ENCODE data around the gene HES5.

The HES5 gene

DNA sequence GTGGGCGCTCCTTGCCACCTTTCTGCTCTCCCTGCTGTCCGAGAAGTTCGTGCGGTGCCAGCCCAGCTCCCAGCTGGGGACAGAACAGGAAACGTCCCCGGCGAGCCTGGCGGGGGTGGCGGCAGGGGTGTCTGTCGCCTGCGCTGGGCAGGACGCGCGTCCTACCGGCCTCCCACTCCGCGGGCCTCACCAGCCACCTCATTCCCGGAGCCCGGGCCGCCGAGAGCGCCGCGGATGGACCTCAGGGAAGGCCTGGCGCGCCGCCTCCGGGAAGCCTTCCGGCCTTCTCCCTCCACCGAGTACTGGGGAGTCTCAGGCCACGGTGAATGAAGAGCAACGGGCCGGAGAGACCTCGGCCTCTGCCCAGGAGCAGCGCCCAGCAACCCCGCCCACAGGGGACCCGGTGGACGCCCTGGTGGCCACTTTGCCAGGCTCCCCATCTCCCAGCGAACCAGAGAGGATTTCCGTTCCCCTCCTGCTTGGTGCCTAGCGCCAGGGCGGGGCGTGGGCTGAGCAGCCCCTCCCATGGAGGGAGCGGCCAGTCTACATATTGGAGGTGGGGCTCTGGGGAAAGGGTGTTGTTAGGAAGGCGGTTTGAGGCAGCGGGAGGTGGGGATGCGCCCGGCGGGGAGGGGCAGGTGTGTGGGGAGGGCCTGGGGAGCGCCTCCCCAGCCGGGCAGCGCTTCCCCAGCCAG, 16.6 kb upstream of the HES5 start:
- DNase-seq (ENCODE audit: low read depth): peak; percentile 81

DNA sequence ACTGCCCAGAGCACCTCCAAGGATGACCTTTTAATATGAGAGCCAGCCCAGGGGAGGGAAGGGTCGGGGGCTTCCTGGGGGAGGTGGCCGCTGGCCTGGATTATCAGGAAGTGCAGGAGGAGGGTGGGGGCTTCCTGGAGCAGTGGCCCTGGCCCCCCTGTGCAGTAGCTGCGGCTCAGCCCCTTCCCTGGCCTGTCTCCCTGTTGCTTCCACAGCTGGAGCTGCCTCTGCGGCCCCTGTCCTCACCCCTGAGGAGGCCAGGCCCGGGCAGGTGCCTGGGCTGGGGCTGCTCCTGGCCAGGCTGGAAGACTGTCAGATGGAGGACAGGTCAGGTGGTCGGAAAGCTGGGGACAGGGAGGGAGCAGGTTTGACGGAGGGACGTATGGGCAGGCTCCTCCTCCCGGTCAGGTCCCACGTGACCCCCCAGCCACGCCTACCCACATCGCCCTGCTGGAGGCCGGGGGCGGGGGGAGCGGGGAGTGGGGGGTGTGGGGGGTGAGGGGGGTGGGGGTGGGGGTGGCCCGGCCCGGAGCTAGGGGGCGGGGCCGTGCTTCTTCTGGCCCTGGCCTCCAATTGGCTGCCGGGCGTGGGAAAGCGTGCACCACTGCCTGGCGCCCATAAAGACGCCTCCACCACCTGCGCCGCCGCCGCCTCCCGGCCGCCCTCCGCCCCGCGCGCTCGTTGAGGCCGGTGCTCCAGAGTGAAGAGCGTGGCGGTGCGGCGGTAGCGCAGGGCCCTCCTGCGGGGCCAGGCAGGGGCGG, 15.9 kb upstream of the HES5 start:
- peak; percentile 83 for DNase-seq (ENCODE audit: low read depth)

DNA sequence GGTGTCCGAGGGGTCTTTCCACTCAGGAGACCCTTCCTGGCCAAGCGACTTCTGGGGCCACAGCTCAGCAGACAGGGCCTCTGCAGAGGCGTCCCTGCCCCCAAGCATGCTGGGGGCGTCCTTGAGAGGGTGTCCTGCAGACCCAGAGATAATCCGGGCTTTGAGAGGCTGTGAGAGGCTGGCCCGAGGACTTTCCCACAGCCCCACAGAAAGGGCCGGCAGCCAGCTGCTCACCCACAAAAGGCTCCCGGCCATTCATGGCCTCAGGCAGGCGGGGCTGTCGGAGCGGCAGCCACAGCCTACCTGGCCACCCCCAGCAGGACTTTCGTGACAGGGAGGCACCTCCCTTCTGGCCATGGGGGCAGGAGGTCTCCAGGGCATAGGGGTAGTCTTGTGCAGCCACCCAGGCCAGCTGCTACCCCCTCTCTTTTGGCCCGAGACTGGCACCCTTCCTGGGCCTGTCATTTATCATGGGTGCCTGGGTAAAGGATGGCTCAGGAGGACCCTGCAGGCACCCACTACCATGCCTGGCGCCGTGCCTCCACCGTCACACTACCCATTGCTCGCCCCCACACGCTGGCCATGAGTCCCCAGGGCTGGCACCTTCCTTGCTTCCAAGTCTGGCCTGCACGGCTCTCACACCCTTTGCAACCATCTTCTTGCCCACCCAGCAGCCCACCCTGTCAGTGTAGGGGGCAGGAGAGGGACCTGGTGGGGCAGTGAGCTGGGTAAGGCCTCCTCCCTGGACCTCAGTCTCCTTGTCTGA, 15.0 kb upstream of the HES5 start:
- no peak for DNase-seq (ENCODE audit: low read depth)

DNA sequence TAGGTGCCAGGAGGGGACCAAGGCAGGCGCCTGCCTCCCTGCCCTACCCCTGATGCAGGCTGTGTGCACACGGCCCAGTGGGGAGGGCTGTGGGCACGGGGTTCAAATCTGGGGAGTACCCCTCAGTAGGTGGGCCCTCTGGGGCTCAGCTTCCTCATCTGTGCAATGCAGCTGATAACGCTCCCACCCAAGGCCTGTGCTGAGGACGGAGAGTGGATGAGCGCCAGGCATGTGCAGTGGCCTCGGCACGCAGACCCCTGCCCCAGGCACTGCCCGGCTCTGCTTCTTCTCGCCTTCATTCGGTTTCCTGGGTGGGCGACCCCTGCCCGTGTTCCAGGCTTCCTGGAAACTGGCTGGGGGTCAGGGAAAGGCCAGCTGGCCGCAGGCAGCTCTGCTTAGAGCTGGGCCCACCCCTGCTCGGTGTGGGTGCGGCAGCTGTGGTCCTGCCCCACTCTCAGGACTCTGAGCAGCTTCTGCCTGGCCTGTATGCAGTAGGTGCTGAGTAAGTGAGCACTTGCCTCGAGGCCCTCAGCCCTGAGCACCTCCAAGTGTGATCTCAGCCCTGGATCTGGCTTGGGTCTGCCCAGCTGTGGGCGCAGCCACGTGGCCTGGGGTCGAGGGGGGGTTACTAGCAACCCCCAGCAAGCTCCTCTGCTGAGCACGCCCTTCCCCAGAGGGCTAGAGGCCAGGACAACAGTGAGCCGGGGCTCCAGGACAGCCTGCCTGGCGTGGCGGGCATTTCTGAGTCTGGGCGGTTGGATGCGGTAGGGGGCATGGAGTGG, 14.2 kb upstream of the HES5 start:
- DNase-seq (ENCODE audit: low read depth): no peak

DNA sequence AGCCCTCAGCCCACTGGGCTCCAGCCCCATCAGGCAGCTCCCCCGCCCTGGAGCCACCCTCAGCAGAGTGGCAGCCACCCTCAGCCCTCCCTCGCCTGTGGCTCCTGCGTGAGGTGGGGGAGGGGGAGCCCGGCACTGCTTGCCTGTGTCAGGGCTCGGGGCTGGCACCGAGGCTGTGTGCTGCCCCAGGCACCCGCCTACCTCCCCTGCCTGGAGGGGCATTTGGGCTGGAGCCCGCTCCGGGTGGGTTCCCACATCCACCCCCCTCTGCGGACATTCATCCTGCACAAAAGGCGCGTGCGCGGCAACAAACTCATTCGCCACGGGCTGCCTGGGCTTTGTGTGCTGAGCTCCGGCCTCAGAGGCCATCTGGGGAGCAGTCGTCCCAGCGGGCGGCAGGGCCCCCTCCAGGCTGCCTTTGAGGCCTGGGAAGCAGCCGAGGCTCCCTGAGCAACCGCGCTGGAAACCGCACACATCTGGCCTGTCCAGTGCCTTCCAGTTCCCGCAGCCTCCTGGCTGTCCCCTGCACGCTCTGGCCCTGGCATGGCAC, 13.6 kb upstream of the HES5 start:
- peak; percentile 43 for DNase-seq (ENCODE audit: low read depth)

DNA sequence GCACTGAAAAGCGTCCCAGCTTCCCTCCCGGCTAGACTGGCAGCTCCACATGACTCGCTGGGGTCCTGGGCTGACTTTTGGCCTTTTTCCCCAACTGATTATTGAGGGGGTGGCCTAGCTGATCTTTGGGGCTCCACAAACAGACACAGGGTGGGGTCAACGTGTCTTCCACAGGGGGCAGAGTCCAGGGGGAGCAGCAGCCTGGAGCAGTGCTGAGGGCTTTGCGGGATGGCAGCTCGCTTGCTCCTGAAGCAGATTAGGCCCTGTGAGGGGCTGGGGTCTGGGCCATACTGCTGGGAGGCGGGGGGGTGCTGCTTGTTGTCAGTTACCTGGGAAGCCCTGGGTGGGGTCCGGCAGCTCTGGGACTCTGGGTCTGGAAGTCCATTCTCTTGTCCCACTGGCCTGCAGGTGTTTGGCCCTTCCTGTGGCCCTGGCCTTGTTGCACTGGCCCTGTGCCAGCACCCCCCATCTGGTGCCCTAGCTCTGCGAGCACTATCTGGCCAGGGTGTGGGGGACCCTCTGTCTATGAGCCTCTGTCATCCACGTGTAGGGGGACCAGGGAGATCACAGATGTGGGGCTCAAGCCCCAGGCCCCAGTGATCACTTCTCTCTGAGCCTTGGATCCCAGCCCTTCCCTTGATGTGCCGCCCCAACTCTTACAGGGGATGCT, 12.3 kb upstream of the HES5 start:
- DNase-seq (ENCODE audit: low read depth): no peak

DNA sequence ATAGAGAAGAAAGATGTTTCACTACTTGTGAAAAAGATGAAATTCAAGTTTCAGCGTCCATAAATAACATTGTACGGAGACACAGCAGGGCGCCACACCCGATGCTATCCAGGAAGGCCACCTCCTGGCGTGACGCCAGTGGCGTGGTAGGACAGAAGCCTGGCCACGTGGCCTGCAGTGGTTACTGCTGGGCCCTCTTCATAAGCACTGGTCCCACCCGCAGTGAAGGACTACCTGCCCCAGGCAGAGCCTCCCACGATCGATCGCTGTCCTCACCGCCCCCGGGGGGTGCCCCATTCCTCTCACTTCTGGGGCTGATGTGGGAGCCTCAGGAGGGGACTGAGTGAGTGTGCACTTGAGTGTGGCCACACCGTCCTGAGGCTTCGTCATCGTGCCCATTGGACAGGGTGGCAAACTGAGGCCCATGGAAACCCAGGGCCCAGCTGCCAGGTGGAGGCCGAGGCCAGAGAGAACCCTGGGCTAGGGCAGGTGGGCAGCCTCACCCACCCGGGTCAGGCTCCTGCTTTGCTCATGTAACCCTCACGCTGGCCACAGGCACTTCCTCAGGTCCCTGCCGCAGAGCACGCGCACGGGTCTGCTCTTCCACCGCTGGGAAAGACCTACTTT, 11.7 kb upstream of the HES5 start:
- DNase-seq (ENCODE audit: low read depth): no peak

DNA sequence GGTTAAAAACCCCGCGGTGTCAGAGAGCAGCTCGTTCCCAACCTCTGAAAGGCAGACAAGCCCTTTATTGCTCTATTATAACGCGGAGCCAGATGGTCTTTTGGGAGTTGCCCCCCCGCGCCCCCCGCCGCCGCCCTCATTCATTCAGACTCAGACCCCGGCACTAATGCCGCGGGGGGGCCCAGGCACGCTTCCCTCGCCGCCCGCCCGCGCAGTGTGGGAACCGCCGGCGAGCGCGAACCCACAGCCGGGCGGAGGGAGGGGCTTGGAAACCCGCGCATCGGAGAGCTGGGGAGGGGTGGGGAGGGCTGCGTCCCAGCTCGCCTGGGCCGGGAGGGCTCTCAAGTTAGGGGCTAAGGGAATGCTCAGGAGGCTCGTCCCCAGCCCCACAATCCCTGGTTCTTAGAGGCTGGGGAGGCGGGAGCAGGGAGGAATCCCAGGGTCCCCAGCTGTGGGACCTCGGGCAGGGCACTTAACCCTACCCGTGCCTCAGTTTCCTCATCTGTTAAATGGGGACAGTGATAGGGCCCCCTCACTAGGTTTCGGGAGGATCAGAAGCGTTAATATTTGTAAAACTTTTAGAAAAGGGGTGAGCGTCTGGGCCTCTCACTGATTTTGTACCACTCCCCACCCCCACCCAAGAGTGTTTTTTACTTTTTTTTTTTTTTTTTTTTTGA, 10.9 kb upstream of the HES5 start:
- no peak for DNase-seq (ENCODE audit: low read depth)

DNA sequence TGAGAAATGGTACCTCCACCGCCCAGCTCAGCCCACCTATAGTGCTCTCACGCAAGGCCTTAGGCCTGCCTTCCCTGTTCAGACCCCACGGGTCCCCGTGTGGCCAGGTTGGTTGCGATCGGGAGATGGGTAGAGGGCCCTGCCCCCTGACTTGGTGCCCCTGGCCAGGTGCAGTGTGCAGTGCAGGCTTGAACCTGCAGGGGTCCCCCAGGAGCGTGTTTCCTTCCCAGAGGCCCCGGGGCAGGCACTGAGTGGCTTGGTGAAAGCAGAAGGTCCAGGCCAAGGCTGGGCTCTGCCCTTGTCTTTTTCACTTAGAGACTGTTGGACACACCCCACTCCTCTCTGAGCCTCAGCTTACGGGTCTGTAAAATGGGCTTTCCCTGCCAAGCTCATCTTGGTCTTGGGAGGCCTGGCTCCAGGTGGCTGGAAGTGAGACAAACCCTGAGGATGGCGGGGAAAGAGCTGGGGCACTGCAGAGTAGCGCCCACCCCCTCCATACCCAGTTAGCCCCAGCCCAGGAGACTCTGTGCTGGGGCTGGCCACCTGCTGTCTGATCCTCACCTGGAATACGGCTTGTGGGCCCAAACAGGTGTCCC, 9.3 kb upstream of the HES5 start:
- DNase-seq (ENCODE audit: low read depth): no peak

DNA sequence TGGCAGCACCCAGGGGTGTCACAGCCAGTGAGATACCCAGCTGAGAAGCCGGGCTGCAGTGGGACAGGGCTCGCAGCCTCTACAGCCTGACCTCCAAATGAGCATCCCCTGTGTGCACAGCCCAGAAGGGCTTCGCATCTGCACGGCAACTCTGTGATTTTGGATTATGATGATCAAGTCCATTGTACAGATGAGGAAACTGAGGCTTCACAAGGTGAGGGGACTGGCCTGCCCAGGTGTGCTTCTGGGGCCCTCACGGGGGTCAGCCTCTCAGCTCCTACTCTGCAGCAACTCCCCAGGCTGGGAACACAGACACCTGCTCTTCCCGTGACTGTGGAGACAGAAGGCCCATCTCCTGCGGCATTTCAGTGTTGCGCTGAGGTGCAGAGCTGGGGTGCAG, 8.8 kb upstream of the HES5 start:
- no peak for DNase-seq (ENCODE audit: low read depth)

DNA sequence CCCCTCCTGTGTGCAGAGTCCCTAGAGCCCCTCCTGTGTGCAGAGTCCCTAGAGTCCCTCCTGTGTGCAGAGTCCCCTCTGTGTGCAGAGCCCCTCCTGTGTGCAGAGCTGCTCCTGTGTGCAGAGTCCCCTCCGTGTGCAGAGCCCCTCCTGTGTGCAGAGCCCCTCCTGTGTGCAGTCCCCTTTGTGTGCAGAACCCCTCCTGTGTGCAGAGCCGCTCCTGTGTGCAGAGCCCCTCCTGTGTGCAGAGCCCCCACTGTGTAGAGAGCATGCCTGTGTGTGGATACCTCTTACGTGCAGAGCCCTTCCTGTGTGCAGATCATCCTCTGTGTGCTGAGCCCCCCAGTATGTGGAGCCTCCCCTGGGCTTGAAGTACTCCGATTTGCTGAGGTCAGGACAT, 8.3 kb upstream of the HES5 start:
- no peak for DNase-seq (ENCODE audit: low read depth)

DNA sequence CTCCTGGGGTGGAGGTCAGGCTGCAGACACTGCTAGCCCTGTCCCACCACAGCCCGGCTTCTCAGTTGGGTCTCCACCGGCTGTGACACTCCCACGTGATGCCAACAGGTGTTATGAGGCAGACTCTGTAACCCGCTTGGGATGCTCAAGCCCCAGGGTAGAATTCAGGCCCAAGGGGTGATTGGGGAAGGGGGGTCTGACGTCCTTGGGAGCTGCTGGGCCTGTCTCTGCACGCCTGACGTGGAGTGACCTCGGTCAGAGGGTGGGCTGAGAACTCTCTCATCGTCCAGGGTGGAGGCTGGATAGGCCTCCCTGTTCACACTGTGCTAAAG, 7.7 kb upstream of the HES5 start:
- no peak for DNase-seq (ENCODE audit: low read depth)

DNA sequence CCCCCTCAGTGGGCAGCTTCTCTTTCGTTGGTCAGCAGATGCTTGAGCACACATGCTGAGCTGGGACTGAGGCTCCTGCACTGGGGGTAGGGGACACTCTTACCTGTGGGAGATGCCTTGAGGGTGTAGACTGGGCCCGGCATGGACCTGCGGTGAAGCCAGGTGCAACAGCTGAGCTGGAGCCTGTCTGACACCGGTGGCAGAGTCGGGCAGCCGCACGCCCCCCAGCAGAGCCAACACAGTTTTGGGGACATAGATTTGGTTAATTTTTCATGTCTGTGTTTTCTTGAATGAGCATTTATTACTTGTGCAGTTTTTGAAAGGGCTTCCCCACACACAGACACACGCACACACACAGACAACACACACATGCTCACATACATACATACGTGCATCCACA, 5.9 kb upstream of the HES5 start:
- no peak for DNase-seq (ENCODE audit: low read depth)

DNA sequence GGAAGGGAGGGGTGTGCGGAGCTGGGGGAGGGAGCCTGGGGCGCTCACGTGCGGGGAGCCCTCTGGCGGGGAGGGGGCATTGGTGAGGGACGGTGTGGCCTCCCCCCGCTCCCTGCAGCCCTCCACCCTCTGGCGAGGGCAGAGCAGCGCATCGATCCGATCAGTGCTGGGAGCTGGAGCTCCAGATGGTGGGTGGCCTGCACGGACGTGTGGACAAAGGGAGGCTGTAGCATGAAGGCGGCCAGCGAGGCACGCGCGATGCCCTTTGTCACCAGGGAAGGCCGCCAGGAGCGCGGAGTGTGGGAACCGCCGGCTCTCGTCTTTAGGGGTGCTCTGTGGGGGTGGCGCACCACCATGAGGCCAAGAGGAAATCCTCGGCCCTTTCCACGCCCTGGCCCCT, 5.4 kb upstream of the HES5 start:
- DNase-seq (ENCODE audit: low read depth): no peak

DNA sequence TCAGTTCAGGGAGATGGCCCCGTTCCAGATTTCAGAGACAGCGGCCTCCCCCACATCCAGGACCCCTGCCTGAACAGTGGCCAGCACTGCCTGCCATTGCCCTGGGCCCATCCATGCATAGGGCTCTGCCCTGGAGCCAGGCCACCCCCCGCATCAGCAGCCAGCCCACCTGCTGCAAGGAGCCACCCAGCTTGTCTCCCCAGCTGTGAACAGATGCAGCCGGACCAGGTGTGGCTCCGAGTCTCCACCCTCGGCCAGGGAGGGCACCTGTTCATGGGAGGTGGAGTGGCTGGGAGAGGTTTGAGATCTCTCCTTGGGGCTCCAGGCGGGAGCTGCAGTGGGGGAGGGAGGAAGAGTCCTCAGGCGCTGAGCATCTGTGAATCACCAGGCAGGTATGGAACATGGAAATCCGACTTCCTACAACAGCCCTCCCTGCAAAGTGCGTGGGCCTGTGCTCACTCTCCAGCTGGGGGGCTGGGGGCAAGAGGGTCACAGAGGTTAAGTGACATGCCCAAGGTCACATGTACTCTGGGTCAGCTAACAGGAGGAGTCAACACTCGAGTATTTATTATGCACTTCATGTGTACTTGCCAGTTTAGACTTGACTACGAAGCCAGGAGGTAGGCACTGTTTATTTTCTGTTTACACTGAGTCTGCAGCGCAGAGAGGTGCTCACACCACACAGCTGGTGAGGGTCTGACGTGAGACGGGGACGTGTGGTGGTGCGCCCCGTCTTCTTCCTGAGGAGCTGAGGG, 4.8 kb upstream of the HES5 start:
- no peak for DNase-seq (ENCODE audit: low read depth)

DNA sequence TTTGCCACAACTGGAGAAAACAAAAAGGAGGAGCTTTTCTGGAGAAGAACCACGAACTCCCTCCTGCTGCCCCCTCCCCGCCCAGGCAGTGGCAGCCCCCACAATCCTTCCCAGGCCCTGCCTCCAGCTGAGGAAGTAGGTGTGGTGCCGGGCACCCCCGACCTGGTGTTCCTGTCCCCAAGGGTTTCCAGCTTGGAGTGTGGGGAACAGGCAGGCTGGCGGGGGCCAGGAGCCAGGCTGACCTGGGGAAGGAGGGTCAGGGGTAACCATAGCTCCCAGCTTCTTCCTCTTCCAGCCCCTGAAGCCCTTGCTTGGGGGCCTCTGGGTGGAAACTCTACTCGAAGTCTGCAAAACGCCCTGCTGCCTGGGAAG, 4.2 kb upstream of the HES5 start:
- DNase-seq (ENCODE audit: low read depth): no peak

DNA sequence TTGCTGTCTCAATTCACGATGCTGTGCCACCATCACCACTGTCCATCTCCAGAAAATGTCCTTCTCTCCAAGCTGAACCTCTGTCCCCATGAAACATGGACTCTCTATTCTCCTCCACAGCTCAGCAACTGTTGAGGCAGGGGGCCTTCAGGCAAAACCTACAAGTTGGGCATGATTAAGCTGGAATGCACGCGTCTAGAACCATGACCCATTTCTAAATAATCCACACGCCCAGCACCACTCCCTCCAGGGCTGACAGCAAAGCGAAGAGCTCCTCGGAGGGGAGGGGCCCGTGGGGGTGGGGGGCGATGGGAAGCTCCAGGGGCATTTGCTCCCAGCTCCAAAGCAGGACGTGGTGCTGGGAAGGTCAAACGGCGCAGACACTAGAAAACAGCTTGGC, 3.3 kb upstream of the HES5 start:
- DNase-seq (ENCODE audit: low read depth): no peak

DNA sequence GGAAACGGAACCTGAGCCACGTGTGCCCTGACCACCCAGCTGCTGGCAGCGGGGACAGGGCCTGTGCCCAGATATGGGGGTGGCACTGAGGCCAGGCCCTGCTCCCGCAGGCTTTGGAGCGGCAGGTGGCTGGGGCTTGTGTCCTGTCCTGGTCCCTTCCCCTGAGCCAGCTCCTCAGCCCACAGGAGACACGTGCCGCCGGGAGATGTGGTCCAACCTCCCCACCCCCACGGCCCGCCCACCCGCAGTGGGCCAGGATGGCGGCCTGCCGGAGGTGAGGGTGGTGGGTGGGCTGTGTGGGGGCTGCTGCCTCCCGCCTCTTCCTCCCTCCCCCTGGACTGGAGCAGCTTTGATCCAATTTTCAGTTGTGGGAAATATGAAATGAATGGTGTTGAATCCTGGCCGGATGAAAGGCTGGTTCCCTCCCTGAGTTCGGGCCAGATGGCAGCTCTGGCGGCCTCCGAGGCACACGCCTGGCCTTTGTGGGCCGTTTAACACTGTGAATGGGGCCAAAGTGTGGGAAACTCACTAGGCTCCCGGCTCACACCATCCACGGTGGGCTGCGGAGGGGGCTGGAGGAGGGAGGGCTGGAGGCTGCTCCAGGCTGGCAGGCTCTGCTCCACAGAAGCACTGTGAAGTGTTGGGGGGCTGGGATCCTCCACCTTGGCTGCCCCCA, 2.6 kb upstream of the HES5 start:
- DNase-seq (ENCODE audit: low read depth): no peak

All from T follicular helper cell (primary cell).